GM21825 (cell line): ENCODE results near the gene STX16.
A peak's percentile ranks its signal among the peaks of the same experiment; 100 is the strongest.

Experiments used
- ATAC-seq: cut with Tn5 transposase; IDR thresholded peaks from one replicate; pipeline ENCODE4 v1.9.1; 2021; ENCODE audit warnings: mild to moderate bottlenecking, moderate library complexity; ENCODE audit not compliant: unreplicated experiment

STX16 gene

DNA sequence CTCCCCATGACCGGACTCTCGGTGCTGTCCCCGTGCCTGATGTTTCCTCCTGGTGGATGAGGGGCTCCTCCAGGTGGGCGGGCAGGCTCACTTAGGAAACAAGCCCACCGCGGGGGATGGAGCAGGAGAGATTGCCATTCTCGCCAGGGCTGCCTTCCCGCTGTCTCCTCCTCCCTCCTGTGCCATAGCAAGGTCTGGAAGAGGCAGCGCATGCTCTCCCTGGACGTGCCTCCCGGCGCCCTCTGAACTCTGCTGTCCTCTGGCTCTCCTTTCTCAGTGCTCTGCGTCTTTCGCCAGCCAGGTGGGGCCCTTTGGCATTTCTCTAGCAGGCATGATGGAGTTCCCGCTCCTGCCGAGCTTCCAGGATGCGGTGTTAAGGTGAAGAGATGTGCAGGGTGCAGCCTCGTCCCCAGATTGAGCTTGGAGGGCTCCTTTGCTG, 24.1 kb downstream of the STX16 start:
- no peak for ATAC-seq

DNA sequence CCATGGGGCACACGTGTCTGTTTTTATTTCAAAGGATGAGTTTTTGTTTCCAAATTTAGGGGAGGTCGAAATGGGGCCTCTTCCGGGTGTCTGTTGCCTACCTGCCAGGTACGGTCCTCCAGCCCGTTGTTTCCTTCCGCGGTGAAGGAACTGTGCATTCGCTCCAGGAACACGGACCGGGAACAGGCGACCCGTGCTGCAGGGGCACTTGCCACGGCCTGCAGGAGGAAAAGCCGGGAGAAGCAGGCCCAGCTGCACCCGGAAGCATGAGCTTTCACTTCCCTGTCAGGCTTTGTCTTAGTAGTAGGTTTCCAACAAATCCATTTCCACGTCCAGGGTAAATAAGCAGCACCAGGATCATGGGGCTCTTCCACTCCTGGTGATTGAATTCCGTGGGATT, 24.6 kb downstream of the STX16 start:
- no peak for ATAC-seq

DNA sequence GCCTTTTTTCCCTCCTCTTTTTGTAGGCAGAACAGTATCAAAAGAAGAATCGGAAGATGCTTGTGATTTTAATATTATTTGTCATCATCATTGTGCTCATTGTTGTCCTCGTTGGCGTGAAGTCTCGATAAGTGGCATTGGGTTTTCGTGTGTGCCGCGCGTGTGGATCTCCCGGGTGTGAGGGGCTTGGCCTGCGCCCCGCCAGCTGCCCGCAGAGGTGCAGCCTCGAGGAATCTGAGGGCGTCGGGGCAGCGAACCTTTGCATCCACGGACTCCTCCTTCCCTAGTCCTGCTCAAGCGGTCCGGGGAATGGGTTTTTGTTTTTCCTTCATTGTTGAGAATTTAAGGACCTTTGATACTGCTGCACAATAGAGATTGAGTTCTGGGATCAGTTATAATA, 25.1 kb downstream of the STX16 start:
- no peak for ATAC-seq

DNA sequence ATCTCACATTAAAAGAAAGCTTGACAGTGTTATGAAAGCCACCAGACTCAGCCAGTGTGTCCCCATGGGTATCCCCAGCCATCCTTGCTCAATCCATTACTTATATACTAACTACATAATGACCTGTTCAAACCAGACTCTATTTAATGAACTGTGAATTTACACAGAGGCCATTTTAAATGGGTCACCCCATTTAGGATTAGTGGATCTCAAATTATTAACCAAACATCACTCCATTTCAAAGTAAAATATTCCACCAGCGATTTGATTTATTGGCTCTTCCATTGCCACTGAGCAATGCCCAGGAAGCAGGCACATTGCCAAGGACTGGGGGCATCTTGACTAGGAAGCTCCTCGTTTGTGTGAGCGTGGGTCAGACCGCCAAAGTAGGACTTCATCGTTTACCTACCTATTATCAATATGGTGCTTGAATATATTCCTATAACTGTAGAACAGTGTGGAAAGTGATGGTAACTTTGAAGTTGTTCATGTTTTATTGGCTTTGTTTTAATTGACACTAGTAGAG, 26.1 kb downstream of the STX16 start:
- ATAC-seq = no peak

DNA sequence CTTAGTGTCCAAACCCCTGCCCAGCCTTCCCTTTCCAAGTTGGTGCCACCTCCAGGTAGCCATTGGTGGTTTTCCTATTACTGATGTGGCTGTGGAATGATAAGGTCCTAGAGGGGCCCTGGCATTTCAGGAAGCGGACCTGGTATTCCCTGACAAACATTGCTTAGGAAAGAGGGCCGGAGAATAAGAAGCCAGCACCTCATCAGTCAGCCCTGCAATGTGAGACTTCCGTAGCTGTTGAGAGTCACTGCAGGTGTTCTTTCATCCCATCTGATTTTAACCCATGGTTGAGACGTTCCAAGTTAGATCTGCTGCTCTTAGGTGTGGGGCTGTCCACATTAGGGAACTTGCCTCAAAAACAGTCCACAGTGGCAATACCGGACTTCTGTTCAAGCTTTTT, 26.7 kb downstream of the STX16 start:
- ATAC-seq = no peak

DNA sequence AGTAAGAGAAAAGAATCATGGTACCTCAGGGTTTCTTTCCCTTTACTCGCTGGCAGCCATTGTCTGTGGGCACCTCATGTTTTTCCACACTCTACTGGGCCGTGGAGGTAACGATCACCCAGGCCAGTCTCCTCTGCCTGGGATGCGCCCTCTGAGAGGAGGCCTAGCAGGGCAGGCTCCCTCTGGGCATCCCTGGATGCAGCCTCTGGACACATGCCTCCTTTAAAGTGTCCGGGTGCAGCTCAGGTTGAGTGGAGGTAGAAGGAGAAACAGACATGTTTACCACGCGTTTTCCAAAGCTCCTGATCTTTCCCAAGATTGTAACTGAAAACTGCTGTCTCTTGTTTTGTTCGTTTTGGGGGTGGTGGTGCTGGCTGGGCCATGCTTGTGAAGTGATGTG, 27.7 kb downstream of the STX16 start:
- no peak for ATAC-seq

DNA sequence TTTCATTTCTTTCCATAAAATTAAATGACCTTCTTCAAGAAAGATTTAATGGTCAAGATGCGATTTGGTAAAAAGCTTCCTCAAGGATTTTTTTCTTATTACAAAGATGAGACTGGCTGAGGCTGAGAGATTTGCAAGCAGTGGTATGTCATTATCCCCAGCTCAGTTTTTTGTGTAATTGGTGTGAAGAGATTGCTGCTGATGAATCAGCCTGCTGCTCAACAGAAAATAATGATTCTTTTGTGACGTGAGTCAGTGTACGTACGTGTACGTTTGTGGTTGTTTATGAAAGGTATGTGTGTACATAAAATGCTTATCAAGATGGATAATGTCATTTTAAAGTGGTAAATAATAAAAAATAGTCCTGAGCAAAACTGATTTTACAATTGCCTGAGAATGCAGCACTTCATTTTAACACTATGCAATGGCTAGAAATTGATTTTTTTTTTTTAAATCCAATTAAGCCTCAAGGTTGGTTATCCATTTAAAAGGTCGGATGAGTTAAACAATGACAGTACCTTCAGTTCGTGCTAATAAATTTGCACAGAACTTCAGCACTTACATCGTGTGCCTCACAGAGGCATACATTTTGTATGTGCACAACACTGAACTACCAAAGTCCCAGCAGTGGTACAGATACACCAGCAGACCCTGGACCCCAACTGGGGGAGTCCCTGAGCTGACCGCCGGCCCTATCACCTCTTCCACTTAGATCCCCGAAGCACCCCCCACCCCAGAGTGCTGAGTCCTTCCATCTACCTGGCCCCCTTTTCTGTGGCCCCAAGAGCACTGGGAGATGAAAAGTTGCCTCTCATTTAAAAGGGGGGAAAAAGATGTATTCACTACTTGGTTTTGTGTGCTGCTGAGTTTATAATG, 31.8 kb downstream of the STX16 start:
- ATAC-seq = no peak

DNA sequence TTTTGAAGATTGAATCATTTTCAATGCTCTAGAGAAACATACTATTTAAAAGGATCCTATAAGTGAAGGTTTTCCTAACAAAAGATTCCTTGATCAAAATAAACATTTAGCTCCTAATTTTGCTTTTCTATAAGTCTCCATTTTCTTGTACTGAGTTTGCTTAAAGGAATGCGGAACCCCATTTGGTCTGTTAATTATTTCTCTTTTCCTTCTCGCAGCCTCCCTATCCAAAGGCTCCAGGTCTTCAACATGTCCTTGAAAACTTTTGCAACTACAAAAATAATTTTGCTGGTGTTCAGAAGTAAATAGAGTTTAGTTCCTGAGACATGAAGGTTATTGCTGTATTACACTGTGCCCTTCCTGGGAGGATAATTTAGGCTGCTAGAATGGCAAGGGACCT, 33.2 kb downstream of the STX16 start:
- no peak for ATAC-seq

DNA sequence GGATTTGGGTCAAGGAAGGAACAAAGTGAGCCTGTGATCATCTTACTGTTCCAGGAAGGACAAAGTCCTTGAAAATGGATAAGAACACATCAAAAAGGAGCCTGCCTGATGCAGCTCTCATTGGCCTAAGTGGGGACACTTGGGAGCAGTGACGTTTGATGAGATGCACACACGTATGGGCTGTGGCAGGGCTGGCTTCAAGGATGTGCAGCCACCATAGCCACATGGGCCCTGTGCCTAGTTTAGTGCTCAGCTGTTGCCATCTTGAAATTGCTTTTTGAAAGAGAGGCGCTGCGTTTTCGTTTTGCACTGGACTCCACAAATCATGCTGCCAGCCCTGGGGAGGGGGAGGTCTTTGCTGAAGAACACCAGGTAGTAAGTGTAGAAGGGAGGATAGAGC, 34.9 kb downstream of the STX16 start:
- ATAC-seq = no peak

DNA sequence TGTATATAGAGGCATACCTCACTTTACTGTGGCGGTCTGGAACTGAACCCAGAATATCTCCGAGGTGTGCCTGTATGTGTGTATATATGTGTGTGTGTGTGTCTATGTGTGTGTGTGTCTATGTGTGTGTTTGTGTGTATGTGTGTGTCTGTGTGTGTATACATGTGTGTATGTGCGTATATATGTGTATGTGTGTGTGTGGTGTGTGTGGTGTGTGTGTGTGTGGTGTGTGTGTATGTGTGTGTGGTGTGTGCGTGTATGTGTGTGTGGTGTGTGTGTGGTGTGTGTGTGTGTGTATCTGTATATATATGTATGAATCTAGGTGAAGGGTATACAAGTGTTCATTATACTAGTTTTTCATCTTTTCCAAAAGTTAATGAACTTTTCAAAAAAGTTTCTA, 37.3 kb downstream of the STX16 start:
- no peak for ATAC-seq

DNA sequence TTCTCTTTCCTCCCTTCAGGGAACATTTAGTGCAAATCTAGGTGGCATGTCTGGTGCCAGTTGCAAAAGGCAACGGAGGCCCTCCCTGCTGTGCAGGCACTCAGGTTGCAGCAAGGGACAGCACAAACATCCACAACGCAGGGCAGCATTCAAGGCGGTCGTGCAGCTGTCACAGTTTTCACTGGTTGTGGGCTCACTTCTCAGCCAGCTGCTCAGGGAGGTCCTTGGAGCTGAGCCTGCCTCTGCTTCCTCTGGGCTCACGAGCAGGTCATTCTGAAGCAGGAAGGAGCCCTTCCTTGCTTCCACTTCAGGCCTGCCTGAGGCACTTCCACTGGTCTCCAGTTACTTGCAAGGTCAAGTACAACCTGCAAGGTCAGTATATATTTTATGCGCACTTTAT, 37.8 kb downstream of the STX16 start:
- ATAC-seq = no peak

DNA sequence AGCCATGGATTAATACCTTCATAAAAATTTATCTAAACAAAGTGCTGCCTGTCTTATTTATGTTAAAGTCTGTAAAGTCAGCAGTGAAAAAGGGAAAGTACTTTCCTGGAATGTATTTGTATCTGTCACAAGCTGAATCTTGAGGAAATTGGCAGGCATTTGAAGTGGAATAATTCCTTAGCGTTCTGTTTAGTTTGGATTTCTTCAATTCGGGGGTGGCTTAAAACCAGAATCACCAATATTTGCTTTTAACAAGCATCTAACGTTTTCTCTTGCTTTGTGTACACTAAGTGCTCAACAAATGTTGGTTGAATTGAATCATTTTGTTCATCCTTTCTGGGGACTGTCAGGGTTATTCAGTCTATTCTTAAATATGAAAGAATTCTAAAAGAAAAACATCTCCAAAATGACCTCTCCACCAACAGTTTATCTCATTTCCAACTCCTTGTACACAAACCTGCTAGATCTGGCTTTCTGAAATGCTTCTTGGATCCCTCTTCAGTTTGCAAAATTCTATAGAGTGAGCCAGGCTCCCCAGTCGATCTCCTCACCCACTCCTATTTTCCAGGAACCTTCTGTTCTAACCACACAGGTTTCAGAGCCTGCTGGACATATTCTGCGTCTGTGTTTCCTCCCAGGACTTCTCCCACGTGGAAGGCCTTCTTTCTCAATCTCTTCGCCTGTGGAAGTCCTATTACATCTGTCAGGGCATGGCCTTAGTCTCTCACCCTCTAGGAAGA, 39.5 kb downstream of the STX16 start:
- no peak for ATAC-seq

DNA sequence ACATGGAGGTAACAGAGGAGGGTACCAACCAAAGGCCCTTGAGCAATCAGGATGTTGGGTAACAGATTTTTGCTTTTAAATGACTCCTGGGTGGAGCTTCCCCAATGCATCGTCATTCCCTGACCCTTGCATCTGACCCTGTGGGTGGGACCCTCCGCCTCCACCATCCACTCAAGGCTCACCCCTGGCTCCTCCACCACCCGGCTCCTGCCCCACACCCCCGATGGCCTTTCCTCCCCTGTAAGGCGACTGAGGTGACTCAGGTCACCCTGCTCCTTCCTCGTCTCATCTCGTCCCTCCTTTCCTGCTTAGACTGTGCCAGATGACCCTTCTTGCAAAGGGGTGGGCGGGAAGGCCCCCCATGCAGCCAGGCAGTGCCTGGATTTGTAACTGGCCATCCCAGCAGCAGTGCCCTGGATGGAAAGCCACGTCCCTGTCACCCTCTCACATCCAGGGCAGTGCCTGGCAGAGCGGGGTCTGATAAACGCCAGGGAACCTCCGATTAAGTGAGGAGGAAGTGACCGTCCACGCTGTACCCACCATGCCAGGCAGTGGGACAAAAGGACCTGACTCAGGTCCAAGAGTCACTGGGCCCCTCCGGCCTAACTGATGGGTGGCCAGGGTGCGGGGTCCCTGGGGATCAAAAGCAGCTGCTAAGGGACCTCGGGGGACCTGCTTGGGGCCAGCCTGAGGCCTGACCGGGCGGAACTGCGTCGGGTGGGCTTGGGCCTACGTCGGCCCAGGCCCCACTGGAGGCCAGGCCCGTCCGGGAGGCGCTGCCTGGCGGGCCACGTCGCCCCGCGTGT, 40.9 kb downstream of the STX16 start:
- ATAC-seq = no peak

DNA sequence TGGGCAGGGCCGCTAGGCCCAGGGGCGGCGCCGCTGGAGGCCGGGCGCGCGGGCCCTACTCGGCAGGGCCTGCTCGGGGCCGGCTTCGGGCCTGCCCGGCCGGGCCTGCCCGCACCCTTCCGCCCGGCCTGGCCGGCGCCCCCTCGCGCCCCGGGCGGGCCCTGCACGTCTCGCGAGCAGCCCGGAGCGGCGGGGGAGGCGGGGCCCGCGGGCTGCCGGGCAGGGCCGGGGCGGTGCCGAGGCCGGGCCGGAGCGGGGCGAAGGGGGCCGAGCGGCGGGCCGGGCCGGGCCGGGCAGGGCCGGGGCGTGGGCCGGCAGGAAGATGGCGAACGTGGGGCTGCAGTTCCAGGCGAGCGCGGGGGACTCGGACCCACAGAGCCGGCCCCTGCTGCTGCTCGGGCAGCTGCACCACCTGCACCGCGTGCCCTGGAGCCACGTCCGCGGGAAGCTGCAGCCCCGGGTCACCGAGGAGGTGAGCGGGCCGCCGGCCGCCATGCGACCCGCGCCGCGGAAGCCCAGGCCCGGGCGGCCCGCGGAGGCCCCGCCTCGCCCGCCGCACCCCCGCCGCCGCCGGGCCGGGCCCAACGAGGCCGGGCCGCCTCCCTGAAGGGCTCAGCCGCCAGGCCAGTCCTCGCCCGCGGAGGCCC, 41.6 kb downstream of the STX16 start, which contains the start of gene NPEPL1:
NPEPL1 (plus strand) TSS at position 222 of the 647 bp plus-strand sequence; CDS start at position 323, 101 bp downstream.
- peak; percentile 93 for ATAC-seq

DNA sequence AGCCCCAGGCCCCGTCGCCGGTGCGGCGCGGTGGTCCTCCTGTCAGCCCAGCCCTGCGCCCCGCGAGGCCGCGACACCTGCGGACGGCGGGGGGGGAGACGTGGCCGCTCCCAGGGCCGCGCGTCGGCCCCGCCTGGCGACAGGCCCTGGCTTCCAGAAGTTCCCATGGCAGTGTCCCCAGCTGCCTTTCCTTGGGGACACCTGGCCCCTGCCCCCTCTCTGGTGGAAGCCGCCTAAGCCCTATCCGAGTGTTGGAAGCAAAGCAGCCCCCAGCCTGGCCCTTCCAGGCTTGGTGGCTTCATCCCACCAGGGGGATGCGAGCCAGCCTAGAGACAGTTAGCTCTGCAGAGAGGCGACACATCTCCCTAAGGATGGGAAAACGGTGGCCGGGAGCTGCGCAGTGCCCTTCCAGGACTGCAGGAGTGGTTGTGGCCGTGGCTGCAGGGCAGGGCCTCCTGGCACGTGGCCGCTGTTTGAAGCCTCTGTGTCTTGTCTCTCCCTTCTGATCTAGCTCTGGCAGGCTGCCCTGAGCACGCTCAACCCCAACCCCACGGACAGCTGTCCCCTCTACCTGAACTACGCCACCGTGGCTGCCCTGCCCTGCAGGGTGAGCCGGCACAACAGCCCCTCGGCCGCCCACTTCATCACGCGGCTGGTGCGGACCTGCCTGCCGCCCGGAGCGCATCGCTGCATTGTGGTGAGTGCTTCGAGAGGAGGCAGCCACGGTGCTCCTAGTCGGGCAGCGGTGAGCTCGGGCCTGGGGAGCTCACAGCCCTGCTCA, 42.3 kb downstream of the STX16 start:
- ATAC-seq = peak; percentile 22

DNA sequence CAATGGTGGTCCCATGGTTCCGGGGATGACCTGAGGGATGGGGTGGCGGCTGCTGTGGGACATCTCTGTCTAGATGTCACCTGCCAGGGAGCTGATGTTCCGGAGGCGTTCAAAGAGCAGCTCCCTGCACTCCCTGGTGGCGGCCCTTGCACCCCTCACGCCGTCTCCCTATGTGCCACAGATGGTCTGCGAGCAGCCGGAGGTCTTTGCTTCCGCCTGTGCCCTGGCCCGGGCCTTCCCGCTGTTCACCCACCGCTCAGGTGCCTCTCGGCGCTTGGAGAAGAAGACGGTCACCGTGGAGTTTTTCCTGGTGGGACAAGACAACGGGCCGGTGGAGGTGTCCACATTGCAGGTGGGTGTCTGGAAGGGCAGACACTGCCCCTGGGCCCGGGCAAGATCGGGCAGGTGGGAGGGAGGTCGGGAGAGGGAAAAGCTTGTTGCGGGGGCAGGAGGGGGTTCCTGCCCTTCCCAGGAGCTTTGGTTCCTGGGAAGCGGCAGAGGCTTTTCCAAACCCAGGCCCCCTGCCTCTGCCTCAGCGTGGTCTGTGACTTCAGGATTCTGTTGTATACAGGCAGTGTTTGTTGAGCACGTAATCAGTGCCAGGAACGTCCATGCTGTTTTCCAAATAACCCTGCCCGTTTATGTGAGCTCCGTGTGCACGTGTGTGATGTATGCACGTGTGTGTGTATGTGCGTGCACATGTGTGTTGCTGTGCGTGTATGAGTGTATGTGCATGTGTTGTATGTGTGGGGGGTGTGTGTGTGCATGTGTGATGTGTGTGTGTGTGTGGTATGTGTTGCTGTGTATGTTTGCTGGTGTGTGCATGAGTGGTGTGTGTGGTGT, 43.4 kb downstream of the STX16 start:
- no peak for ATAC-seq

DNA sequence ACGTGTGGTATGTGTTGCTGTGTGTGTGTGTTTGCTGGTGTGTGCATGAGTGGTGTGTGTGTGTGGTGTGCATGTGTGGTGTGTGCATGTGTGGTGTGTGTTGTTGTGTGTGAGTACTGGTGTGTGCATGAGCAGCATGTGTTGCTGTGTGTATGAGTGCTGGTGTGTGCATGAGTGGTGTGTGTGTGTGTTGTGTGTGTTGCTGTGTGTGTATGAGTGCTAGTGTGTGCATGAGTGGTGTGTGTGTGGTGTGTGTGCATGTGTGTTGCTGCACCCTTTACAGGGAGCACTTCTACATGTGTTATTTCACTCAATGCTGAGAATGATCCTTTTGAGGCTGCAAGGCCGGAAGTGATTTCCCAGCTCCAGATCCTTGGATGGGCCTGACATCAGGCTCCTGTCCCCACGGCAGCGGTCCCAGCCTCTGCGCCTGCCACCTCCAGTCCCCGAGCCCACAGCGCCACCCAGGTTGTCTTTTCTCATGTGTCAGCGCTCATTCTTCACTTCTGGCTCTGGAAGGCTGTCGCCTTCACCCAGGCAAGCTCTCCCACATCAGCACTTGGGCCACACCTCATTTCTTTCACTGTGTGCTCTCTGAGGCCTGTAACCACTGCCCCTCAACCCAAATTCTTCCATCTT, 44.1 kb downstream of the STX16 start:
- no peak for ATAC-seq

DNA sequence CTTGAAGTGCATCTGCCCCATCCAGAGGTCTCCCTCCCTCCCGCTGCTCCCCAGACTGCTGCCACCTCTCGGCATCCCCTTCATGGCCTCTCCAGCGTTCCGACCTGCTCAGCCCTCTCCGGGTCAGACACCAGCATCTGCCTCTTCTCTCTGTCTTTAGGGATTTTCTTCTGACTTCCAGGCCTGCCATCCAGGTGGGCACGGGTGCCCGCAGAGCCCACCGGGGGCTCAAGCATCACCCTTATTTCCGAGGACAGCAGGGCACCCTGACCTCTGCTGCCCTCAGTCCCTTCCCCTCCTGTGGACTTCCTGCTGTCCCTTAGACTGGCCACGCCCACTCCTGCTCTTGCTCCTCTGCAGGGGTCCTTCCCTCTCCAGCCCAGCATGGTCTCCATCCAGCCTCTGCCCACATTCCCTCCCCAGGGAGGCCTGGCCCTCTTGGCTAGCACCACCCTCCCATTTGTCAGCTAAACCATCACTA, 44.9 kb downstream of the STX16 start:
- ATAC-seq = no peak
